ENCODE data around the gene EIF3L. TPM values are rescaled to one million over a fixed set of nuclear protein-coding genes. Genes with fewer than 3 reads are reported as not detected.

Gene EIF3L
- total and polyA plus RNA-seq, 2 donors (not counting 1 experiment from before 2014, with no cell fraction given) = 288 to 515 TPM

DNA sequence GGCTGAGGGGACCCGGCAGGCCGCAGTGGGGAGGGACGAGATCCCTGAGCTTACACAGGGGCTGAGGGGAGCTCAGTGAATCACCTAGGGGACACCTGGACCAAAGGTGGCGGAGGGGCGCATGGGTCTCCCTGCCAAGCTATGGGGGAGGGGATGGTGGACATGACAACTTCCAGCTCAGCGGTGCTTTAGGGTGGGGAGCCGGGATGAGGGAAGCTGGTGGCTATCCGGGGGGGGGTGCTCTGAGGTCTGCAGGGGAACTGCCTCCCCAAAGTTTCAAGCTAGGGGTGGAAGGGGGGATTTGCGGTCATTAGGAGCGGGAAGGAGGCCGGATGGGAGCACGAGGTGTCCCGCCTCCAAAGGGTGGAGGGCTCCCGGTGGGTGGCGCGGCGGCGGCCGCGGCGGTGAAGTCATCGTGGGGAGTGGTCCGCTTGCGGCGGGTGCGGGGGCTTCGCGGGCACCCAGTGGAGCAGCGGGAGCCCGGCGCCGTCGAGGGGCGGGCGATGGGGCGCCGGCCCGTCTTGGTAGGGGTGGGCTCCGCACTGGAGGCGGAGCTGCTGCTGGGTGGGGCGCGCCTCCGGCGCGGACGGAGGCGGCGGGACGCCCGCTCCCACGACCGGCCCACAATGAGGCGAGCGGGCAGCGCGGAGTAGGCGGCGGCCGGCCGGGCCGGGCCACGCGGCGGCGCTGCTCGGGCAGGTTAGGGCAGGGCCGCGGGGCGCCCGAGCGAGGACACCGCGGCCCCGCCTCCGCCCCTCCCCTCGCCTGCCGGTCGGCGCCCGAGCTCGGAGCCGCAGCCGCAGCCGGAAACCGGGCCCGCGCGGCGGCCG, 56.5 kb downstream of the EIF3L start, which contains the start of gene MICALL1:
TSS of gene MICALL1 (plus strand) at position 764 of the 830 bp plus-strand sequence. CDS start 126 bp downstream, outside the sequence.
- H3K79me2 ChIP-seq (ENCODE audit: control insufficient read depth, insufficient read depth, low read length) = peaks cover 32% of the 10 kb centered on the region
- H3K4me3 ChIP-seq (replicated peaks in 1 of 4; ENCODE audit: control extremely low read depth in 1 of 4, insufficient read depth in 1 of 4, low read depth in 3 of 4, low read length in 4 of 4) = peak within 1 kb of the TSS; percentile 63 to 82 (median 80)
- no peak for TF ChIP-seq EZH2 (IDR thresholded peaks at IDR 0.05; ENCODE audit: low read length, missing control alignments)
- TF ChIP-seq, protein P1, sequence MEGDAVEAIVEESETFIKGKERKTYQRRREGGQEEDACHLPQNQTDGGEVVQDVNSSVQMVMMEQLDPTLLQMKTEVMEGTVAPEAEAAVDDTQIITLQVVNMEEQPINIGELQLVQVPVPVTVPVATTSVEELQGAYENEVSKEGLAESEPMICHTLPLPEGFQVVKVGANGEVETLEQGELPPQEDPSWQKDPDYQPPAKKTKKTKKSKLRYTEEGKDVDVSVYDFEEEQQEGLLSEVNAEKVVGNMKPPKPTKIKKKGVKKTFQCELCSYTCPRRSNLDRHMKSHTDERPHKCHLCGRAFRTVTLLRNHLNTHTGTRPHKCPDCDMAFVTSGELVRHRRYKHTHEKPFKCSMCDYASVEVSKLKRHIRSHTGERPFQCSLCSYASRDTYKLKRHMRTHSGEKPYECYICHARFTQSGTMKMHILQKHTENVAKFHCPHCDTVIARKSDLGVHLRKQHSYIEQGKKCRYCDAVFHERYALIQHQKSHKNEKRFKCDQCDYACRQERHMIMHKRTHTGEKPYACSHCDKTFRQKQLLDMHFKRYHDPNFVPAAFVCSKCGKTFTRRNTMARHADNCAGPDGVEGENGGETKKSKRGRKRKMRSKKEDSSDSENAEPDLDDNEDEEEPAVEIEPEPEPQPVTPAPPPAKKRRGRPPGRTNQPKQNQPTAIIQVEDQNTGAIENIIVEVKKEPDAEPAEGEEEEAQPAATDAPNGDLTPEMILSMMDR (conservative IDR thresholded peaks at IDR 0.05 in 1 of 2, IDR thresholded peaks at IDR 0.05 in 1 of 2; ENCODE audit: low read depth in 1 of 2, low read length in 2 of 2) = no peak
- peak; percentile 73 to 79 for DNase-seq (ENCODE audit: low read depth in 2 of 2)
- H3K27ac ChIP-seq (ENCODE audit: insufficient read depth, low read length) = peak within 1 kb of the TSS; percentile 93
- H4K20me1 ChIP-seq (ENCODE audit: control insufficient read depth, extremely low read depth, insufficient read depth, low read length) = no peaks in the 10 kb centered on the region
- H3K9me3 ChIP-seq (ENCODE audit: control insufficient read depth, insufficient read depth, low read depth, low read length) = no peaks in the 10 kb centered on the region
- H3K4me1 ChIP-seq (ENCODE audit: control insufficient read depth, extremely low read depth, insufficient read depth, low read length) = peaks cover 27% of the 10 kb centered on the region
- H3K4me2 ChIP-seq (ENCODE audit: extremely low read depth, insufficient read depth, low read length) = peak within 1 kb of the TSS; percentile 93
- H3K27me3 ChIP-seq (ENCODE audit: control insufficient read depth, insufficient read depth, low read length) = no peaks in the 10 kb centered on the region
- H2AFZ ChIP-seq (ENCODE audit: low read length) = no peak within 1 kb of the TSS
- peaks cover 4% of the 10 kb centered on the region for H3K36me3 ChIP-seq (ENCODE audit: control insufficient read depth, insufficient read depth, low read length)
- peak within 1 kb of the TSS; percentile 83 for H3K9ac ChIP-seq (ENCODE audit: insufficient read depth, low read length)

DNA sequence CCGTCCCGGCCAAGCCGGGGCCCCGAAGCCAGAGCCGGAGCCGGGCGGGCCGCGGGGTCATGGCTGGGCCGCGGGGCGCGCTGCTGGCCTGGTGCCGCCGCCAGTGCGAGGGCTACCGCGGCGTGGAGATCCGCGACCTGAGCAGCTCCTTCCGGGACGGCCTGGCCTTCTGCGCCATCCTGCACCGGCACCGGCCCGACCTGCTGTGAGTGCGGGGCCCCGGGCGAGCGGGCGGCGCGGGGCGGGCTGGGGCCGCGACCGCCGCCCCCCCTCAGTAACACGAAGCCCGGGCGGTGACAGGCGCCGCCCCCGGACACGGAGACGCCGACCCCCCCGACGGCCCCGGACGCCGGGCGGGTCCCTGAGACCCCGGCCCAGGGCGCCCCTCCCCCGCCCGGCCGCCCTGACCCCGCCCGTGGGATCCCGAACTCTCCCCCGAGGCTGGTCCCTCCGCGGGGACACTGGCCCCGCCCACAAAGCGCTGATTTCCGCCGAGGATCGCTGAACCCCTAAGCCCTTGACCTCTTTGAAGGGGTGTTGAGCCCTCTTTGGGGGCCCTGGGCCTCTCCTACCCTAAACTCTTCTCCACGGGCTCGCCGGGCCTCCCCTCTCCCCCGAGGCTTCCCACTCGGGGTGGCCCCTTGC, 57.3 kb downstream of the EIF3L start:
- H3K36me3 ChIP-seq (ENCODE audit: control insufficient read depth, insufficient read depth, low read length) = peaks cover 4% of the 10 kb centered on the region
- peaks cover 31% of the 10 kb centered on the region for H3K4me1 ChIP-seq (ENCODE audit: control insufficient read depth, extremely low read depth, insufficient read depth, low read length)
- no peaks in the 10 kb centered on the region for H3K9me3 ChIP-seq (ENCODE audit: control insufficient read depth, insufficient read depth, low read depth, low read length)
- peaks cover 33% of the 10 kb centered on the region for H3K79me2 ChIP-seq (ENCODE audit: control insufficient read depth, insufficient read depth, low read length)
- H2AFZ ChIP-seq (ENCODE audit: low read length) = no peak overlapping the region
- TF ChIP-seq EZH2 (IDR thresholded peaks at IDR 0.05; ENCODE audit: low read length, missing control alignments) = no peak
- TF ChIP-seq, protein P1 (conservative IDR thresholded peaks at IDR 0.05 in 1 of 2, IDR thresholded peaks at IDR 0.05 in 1 of 2; ENCODE audit: low read depth in 1 of 2, low read length in 2 of 2) = no peak
- peak overlapping the region; percentile 65 for H3K27ac ChIP-seq (ENCODE audit: insufficient read depth, low read length)
- peak overlapping the region; percentile 83 for H3K9ac ChIP-seq (ENCODE audit: insufficient read depth, low read length)
- peak overlapping the region; percentile 63 to 82 (median 80) for H3K4me3 ChIP-seq (replicated peaks in 1 of 4; ENCODE audit: control extremely low read depth in 1 of 4, insufficient read depth in 1 of 4, low read depth in 3 of 4, low read length in 4 of 4)
- H3K4me2 ChIP-seq (ENCODE audit: extremely low read depth, insufficient read depth, low read length) = peak overlapping the region; percentile 93
- no peaks in the 10 kb centered on the region for H3K27me3 ChIP-seq (ENCODE audit: control insufficient read depth, insufficient read depth, low read length)
- H4K20me1 ChIP-seq (ENCODE audit: control insufficient read depth, extremely low read depth, insufficient read depth, low read length) = no peaks in the 10 kb centered on the region
- no peak for DNase-seq (ENCODE audit: low read depth in 2 of 2)
